ENCODE results near the gene UCK1.

UCK1 gene

GRCh38 chr9:131539223-131539923 lies 8.3 kb upstream of the UCK1 start:
- no peak overlapping the region for H3K9ac ChIP-seq (ENCODE audit: low read length)
- H2AFZ ChIP-seq (ENCODE audit: low read depth, low read length) = no peak overlapping the region
- no peaks in the 10 kb centered on the region for H3K27me3 ChIP-seq (ENCODE audit: low read depth, low read length)
- no peak overlapping the region for H3K4me3 ChIP-seq (ENCODE audit: low read length)
- peaks cover 11% of the 10 kb centered on the region for H3K9me3 ChIP-seq (ENCODE audit: insufficient read depth, low read length)
- no peaks in the 10 kb centered on the region for H3K79me2 ChIP-seq (ENCODE audit: low read length)
- TF ChIP-seq EZH2phosphoT487 (IDR thresholded peaks at IDR 0.05; ENCODE audit: low read depth) (no peak), CTCF (IDR thresholded peaks at IDR 0.05; ENCODE audit: low read depth, low read length) (no peak)
- H3K4me2 ChIP-seq (ENCODE audit: low read length) = no peak overlapping the region
- H3K4me1 ChIP-seq (ENCODE audit: low read length) = no peaks in the 10 kb centered on the region
- no peak overlapping the region for H3K27ac ChIP-seq (ENCODE audit: low read length)
- H4K20me1 ChIP-seq (ENCODE audit: insufficient read depth, low read length) = no peaks in the 10 kb centered on the region
- H3K36me3 ChIP-seq (replicated peaks; ENCODE audit: low read depth, low read length) = no peaks in the 10 kb centered on the region

- Histone ChIP-seq H3K36me3 (replicated peaks; ENCODE audit: low read depth, low read length) (no peaks in the 10 kb centered on the region), H3K79me2 (ENCODE audit: low read length) (no peaks in the 10 kb centered on the region), H3K27ac (ENCODE audit: low read length) (no peak overlapping the region), H3K9ac (ENCODE audit: low read length) (no peak overlapping the region), H3K4me1 (ENCODE audit: low read length) (no peaks in the 10 kb centered on the region), H3K4me2 (ENCODE audit: low read length) (no peak overlapping the region), H4K20me1 (ENCODE audit: insufficient read depth, low read length) (no peaks in the 10 kb centered on the region), H3K4me3 (ENCODE audit: low read length) (no peak overlapping the region), H3K27me3 (ENCODE audit: low read depth, low read length) (no peaks in the 10 kb centered on the region), H3K9me3 (ENCODE audit: insufficient read depth, low read length) (0 out of 2 replicates have a peak, but pooled peaks cover 3% of the 10 kb centered on the region), H2AFZ (ENCODE audit: low read depth, low read length) (no peak overlapping the region)
- TF ChIP-seq CTCF (IDR thresholded peaks at IDR 0.05; ENCODE audit: low read depth, low read length) = no peak
- no peak for TF ChIP-seq EZH2phosphoT487 (IDR thresholded peaks at IDR 0.05; ENCODE audit: low read depth)
These were observed 6.9 kb upstream of the UCK1 start for GRCh38 chr9:131537946-131538345.

GRCh38 chr9:131534721-131535237 lies 3.7 kb upstream of the UCK1 start:
- H3K4me1 ChIP-seq (ENCODE audit: low read length) = peaks cover 10% of the 10 kb centered on the region; the same call in 1 of the 2 replicates
- no peaks in the 10 kb centered on the region for H3K27me3 ChIP-seq (ENCODE audit: low read depth, low read length)

More at GRCh38 chr9:131534721-131535237, 3.7 kb upstream of the UCK1 start:
- H3K4me3 ChIP-seq (ENCODE audit: low read length) = no peak overlapping the region
- H3K36me3 ChIP-seq (replicated peaks; ENCODE audit: low read depth, low read length) = no peaks in the 10 kb centered on the region
- no peak for TF ChIP-seq CTCF (IDR thresholded peaks at IDR 0.05; ENCODE audit: low read depth, low read length)
- no peak for TF ChIP-seq EZH2phosphoT487 (IDR thresholded peaks at IDR 0.05; ENCODE audit: low read depth)
- peaks cover 11% of the 10 kb centered on the region for H3K79me2 ChIP-seq (ENCODE audit: low read length)
- no peak overlapping the region for H3K4me2 ChIP-seq (ENCODE audit: low read length)
- H2AFZ ChIP-seq (ENCODE audit: low read depth, low read length) = no peak overlapping the region
- H3K9me3 ChIP-seq (ENCODE audit: insufficient read depth, low read length) = no peaks in the 10 kb centered on the region
- H3K9ac ChIP-seq (ENCODE audit: low read length) = no peak overlapping the region
- no peaks in the 10 kb centered on the region for H4K20me1 ChIP-seq (ENCODE audit: insufficient read depth, low read length)
- no peak overlapping the region for H3K27ac ChIP-seq (ENCODE audit: low read length)

All from OCI-LY3 (cell line).